ENCODE data around the gene PRRX2. TPM values are rescaled to one million over a fixed set of nuclear protein-coding genes. Genes with fewer than 3 reads are reported as not detected.

The PRRX2 gene
- total RNA-seq, 1 donor from 2014 or later: 43.7 TPM

DNA sequence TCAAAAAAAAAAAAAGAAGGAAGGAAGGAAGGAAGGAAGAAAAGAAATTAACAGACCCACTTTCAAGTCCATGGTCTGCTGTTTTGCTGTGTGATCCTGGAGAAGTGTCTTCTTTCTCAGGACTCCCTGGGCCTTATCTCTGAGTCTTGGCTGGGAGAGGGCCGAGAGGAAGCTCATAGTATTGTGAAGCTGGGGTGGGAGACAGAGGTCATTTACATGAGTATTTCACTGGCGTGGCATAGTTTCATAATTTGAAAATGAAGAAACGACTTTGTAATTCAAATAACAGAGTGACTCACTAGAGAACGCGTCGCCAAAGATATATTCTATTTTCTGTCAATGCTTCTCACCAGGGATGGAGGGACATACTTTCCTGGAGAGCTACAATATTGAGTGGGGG lies 42.1 kb upstream of the PRRX2 start:
- Histone ChIP-seq H3K27ac (no peak overlapping the region), H3K36me3 (no peaks in the 10 kb centered on the region), H3K27me3 (no peaks in the 10 kb centered on the region), H3K4me3 (no peak overlapping the region), H3K4me1 (peaks cover 43% of the 10 kb centered on the region), H3K9me3 (no peaks in the 10 kb centered on the region)
- intact Hi-C loops (cut with DNase I): no loop called here
- no peak for TF ChIP-seq POLR2AphosphoS5 (IDR thresholded peaks at IDR 0.05; ENCODE audit: insufficient read depth in 1 of 2, low read depth in 1 of 2)
- no peak for DNase-seq (ENCODE audit: extremely low spot score in 2 of 2)

DNA sequence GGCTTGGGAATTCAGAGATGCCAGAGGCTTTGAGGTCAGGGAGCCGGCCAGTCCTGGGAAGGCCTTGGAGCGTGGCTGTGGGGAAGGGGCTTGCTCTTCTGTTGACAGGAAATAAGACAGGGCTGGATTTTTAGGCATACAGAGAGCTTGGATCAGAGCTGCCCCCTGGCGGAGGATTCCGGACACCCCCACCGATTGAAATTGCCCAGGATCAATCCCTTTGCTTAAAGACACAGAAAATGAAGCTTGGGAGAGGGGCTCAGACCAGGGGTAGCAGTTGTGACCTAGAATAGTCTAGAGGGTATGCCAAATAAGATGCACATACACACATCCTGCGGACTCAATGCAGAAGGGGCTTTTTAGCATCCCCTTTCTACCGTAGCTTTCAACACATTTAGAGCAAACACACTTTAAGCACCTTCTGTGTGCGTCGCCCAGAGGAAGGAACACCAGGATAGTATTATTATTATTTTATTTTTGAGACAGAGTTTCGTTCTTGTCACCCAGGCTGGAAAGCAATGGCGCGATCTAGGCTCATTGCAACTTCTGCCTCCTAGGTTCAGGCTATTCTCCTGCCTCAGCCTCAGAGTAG lies 41.2 kb upstream of the PRRX2 start:
- TF ChIP-seq CTCF (IDR thresholded peaks at IDR 0.05) (peak; percentile 36 to 54 (median 43)), POLR2AphosphoS5 (IDR thresholded peaks at IDR 0.05; ENCODE audit: insufficient read depth in 1 of 2, low read depth in 1 of 2) (no peak), POLR2A (IDR thresholded peaks at IDR 0.05) (no peak)
- no peaks in the 10 kb centered on the region for H3K36me3 ChIP-seq
- no peak overlapping the region for H3K27ac ChIP-seq
- no peaks in the 10 kb centered on the region for H3K9me3 ChIP-seq
- no peak overlapping the region for H3K4me3 ChIP-seq
- intact Hi-C loops (cut with DNase I): no loop called here
- no peaks in the 10 kb centered on the region for H3K27me3 ChIP-seq
- DNase-seq (ENCODE audit: extremely low spot score in 2 of 2): no peak
- peaks cover 53% of the 10 kb centered on the region for H3K4me1 ChIP-seq

- no peak for TF ChIP-seq POLR2AphosphoS5 (IDR thresholded peaks at IDR 0.05; ENCODE audit: insufficient read depth in 1 of 2, low read depth in 1 of 2)
- no peak for TF ChIP-seq POLR2A (IDR thresholded peaks at IDR 0.05)
- no peak for TF ChIP-seq CTCF (IDR thresholded peaks at IDR 0.05)
- Histone ChIP-seq H3K4me3 (no peak overlapping the region), H3K27ac (no peak overlapping the region), H3K4me1 (peaks cover 54% of the 10 kb centered on the region), H3K36me3 (no peaks in the 10 kb centered on the region), H3K9me3 (no peaks in the 10 kb centered on the region), H3K27me3 (no peaks in the 10 kb centered on the region)
- no peak for DNase-seq (ENCODE audit: extremely low spot score in 2 of 2)
- intact Hi-C loops (cut with DNase I): no loop called here
These were observed 40.5 kb upstream of the PRRX2 start for GRCh38 chr9:129624947-129625346.

- Histone ChIP-seq H3K9me3 (no peaks in the 10 kb centered on the region), H3K4me3 (peak within 1 kb of the TSS; percentile 66 to 91), H3K36me3 (no peaks in the 10 kb centered on the region), H3K4me1 (peaks cover 57% of the 10 kb centered on the region), H3K27ac (peak within 1 kb of the TSS; percentile 76), H3K27me3 (no peaks in the 10 kb centered on the region)
- intact Hi-C loops (cut with DNase I): no loop called here
- TF ChIP-seq CTCF (IDR thresholded peaks at IDR 0.05) (no peak), POLR2AphosphoS5 (IDR thresholded peaks at IDR 0.05; ENCODE audit: insufficient read depth in 1 of 2, low read depth in 1 of 2) (peak; percentile 85 to 100), POLR2A (IDR thresholded peaks at IDR 0.05) (peak in 1 of 2 donors; percentile 96)
- DNase-seq (ENCODE audit: extremely low spot score in 2 of 2): no peak
These were observed 39.3 kb upstream of the PRRX2 start, which contains the start of gene NTMT1 for GRCh38 chr9:129626079-129626624. TSS of gene NTMT1 (plus strand) at chr9:129626163. CDS start at chr9:129632704, 6,541 bp downstream.

- DNase-seq (ENCODE audit: extremely low spot score in 2 of 2): no peak
These were observed 38.7 kb upstream of the PRRX2 start for GRCh38 chr9:129626625-129627284.

More at GRCh38 chr9:129626625-129627284, 38.7 kb upstream of the PRRX2 start:
- peaks cover 63% of the 10 kb centered on the region for H3K4me1 ChIP-seq
- peak overlapping the region; percentile 76 for H3K27ac ChIP-seq
- H3K27me3 ChIP-seq: no peaks in the 10 kb centered on the region
- intact Hi-C loops (cut with DNase I): no loop called here
- TF ChIP-seq POLR2A (IDR thresholded peaks at IDR 0.05): no peak
- TF ChIP-seq POLR2AphosphoS5 (IDR thresholded peaks at IDR 0.05; ENCODE audit: insufficient read depth in 1 of 2, low read depth in 1 of 2): no peak
- no peak for TF ChIP-seq CTCF (IDR thresholded peaks at IDR 0.05)
- H3K4me3 ChIP-seq: peak overlapping the region; percentile 66 to 91
- H3K9me3 ChIP-seq: no peaks in the 10 kb centered on the region
- H3K36me3 ChIP-seq: no peaks in the 10 kb centered on the region
